Stimulated activated CD8-positive, alpha-beta memory T cell treated with anti-CD3 and anti-CD28 coated beads, Interleukin-12 subunit alpha, Interleukin-12 subunit beta, amount 100 ng/mL, for 4 hours (primary cell): ENCODE data around the gene ERCC5.

Source experiments
- DNase-seq: peaks from one replicate; pipeline ENCODE4 v3.0.0-alpha.2; 2020; ENCODE audit warnings: low read depth

Gene ERCC5

GRCh38 chr13:102845289-102845629 is 573 bp upstream of the ERCC5 start:
- no peak for DNase-seq

DNA sequence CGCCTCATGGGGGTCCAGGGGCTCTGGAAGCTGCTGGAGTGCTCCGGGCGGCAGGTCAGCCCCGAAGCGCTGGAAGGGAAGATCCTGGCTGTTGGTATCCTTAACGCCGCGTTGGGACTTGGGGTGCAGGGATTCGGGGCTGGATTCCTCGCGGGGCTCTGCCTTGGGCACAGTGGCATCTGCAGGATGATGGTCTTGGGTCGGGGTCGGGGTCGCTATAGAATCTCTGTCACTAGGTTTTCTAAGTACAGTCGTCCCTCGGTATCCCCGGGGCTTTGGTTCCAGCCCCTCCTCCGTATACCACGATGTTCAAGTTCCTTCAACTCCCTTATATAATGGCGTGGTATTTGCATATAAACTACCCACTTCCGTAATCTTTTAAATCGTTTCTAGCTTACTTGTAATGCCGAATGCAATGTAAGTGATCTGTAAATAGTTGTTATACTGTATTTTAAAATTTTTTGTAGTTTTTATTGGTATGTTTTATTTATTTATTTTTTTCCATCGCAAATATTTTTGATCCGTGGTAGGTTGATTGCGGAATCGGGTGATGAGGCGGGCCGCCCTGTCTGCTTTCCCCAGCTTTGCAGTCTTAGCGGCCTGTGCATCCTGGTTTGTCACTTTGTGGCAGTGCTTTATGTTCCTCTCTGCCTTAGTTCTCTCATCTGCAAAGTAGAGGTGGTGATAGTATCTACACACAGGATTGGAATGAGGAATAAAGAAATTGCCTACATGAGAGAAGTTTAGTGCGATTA is 606 bp downstream of the ERCC5 start:
- no peak for DNase-seq

GRCh38 chr13:102847272-102848234 is 1.7 kb downstream of the ERCC5 start:
- no peak for DNase-seq

GRCh38 chr13:102848956-102849355 is 3.1 kb downstream of the ERCC5 start:
- no peak for DNase-seq

GRCh38 chr13:102852556-102852955 is 6.7 kb downstream of the ERCC5 start:
- DNase-seq: no peak

GRCh38 chr13:102854675-102855074 is 8.8 kb downstream of the ERCC5 start:
- DNase-seq: no peak

- no peak for DNase-seq
These were observed 10.7 kb downstream of the ERCC5 start for GRCh38 chr13:102856557-102856956.

DNA sequence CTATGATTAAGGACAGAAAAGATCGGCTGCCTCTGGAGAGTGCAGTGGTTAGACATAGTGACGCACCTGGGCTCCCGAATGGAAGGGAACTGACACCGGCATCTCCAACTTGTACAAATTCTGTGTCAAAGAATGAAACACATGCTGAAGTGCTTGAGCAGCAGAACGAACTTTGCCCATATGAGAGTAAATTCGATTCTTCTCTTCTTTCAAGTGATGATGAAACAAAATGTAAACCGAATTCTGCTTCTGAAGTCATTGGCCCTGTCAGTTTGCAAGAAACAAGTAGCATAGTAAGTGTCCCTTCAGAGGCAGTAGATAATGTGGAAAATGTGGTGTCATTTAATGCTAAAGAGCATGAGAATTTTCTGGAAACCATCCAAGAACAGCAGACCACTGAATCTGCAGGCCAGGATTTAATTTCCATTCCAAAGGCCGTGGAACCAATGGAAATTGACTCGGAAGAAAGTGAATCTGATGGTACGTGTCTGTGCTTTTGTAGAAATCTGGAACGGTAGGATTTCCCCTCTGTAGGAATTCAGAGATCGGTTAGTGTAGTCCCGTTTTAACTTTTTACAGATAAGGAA is 16.9 kb downstream of the ERCC5 start:
- no peak for DNase-seq

- no peak for DNase-seq
These were observed 17.8 kb downstream of the ERCC5 start for GRCh38 chr13:102863590-102863989.

DNA sequence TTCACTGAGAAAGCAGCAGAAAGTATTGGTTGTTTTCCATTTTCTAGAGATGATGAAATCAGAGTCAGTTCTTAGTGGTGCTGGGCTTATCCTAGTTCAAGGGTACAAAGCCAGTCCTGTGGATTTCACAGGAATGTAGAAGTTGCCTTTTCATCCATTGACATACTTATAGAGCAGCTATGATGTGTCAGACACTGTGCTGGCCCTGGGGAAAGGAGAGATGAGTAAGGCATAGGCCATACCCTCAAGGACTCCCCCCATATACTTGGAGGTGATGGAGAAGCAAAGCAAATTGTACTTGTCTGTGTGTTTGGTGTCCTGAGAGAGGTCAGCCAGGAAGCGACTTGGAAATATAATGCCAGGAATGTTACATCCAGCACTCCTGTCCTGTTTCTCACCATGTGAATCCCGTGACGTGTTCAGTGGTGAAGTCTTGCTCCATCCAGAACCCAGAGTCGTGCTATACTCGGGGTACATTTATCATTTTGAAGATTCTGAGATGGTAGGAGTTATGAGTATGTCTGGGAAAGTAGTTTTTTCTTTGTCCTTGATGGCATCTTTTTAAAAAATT is 22.6 kb downstream of the ERCC5 start:
- no peak for DNase-seq

- no peak for DNase-seq
These were observed 24.3 kb downstream of the ERCC5 start for GRCh38 chr13:102869948-102870676.

DNA sequence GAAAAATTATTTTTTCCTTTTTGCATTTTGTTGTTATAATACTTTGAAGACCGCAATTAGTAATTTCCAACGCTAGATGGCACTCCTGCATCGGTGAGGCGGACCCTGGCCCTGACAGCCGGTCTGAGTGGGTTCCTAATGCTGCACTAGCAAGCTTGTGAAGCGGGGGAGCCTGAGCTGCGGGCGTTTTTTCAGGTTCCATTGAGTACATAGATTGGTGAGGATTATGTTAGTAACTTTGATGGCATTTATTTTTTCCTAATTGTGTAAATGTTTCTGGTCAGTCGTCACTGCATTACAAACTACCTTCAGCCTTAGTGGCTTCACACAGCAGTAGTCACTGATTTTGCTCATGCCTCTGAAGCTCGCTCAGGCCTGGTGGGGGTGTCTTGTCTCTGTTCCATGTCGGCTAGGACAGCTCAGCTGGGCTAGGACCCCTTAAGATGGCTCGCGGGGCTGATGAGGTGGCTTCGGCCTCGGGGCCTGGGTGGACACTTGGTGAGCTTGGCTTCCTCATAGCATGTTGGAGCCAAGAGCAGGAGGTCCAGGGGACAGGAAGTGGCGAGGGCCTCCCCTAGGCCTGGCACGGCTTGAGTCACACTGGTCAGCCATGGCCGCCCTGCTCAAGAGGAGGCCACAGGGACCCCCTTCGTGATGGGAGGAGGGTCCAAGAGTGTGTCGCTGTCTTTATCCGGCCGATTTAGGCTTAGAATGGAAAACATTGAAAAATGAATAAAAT is 25.0 kb downstream of the ERCC5 start:
- no peak for DNase-seq

GRCh38 chr13:102872131-102872530 is 26.3 kb downstream of the ERCC5 start:
- DNase-seq: no peak

- DNase-seq: no peak
These were observed 26.7 kb downstream of the ERCC5 start for GRCh38 chr13:102872531-102872930.

DNA sequence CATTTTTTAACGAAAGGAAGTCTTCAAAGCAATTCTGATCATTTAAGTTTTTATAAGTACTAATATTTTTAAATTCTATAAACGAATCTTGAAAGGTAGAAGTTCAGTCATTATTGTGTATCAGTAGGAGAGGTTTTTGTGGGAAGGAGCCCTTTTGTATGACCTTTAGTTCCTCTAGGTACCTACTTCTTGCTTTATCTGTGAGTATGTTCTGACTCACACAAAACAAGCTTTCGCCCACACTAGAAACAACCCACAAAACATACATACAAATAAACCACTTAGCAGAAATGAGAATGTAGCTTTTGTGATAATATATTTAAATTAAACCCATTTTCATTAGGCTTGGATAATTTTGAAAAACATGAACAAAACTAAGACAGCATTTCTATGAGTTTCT is 27.8 kb downstream of the ERCC5 start:
- DNase-seq: no peak

GRCh38 chr13:102875256-102875655 is 29.4 kb downstream of the ERCC5 start:
- no peak for DNase-seq

DNA sequence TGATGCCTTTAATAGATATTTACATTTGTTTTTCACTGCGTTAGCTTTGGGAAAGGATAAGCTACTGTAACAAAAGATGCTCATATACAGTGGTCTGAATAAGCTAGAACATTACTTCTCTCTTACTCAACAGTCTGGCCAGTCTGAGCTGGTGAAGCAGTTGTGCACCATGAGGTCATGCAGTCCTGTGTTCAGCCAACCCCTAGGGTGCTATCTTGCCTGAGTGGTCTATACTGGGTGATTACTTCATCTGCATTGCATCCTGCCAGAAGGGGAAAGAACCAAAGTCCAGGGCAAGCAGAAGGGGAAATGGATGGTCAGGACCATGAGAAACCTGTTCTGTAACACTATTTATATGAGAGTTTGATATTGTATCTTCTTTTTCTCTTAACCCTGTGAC is 31.5 kb downstream of the ERCC5 start:
- no peak for DNase-seq

GRCh38 chr13:102878481-102878880 is 32.6 kb downstream of the ERCC5 start:
- no peak for DNase-seq

GRCh38 chr13:102879793-102880499 is 34.1 kb downstream of the ERCC5 start:
- no peak for DNase-seq
